Hepatocyte (in vitro differentiated cells): ENCODE data around the gene FAM234A.

Experiments
- CTCF ChIP-seq: fragments of 200-600 bp; sonication (generic); IDR thresholded peaks from 2 replicates; pipeline ENCODE4 v1.5.1; 2016; ENCODE audit warnings: antibody characterized with exemption, mild to moderate bottlenecking; ENCODE audit not compliant: poor library complexity
- EZH2 ChIP-seq: fragments of 200-600 bp; sonication (generic); IDR thresholded peaks from 2 replicates; pipeline ENCODE4 v1.6.1; 2016; ENCODE audit warnings: antibody characterized with exemption, mild to moderate bottlenecking, borderline replicate concordance
- EZH2phosphoT487 ChIP-seq: fragments of 200-600 bp; sonication (generic); IDR thresholded peaks from one replicate; pipeline ENCODE4 v1.6.1; 2018; ENCODE audit warnings: antibody characterized with exemption, mild to moderate bottlenecking, low read depth, moderate library complexity; ENCODE audit not compliant: unreplicated experiment, severe bottlenecking

DNA sequence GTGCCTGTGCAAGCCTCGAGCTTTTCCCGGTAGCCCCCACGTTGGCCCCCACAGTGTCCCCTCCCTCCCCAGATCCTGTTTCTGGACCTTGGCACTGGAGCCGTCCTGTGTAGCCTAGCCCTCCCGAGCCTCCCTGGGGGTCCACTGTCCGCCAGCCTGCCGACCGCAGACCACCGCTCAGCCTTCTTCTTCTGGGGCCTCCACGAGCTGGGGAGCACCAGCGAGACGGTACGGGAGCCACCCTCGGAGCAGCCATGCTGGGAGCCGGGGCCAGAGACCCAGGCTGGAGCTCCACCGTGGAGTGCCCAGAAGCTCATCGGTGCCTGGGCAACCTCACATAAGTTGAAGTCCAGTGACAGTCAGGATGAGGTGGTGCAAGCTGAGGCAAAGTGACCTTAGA, 29.3 kb downstream of the FAM234A start:
- TF ChIP-seq CTCF (no peak), EZH2 (no peak), EZH2phosphoT487 (no peak)
